ENCODE measurements around the gene METTL26.

METTL26 gene

GRCh38 chr16:658679-659571 is 22.8 kb upstream of the METTL26 start:
- DNase-seq = no peak

GRCh38 chr16:657487-657886 is 21.4 kb upstream of the METTL26 start:
- DNase-seq = no peak

GRCh38 chr16:654034-654433 is 17.9 kb upstream of the METTL26 start:
- no peak for DNase-seq

- DNase-seq = no peak
Observed at GRCh38 chr16:652454-653305, 16.6 kb upstream of the METTL26 start.

GRCh38 chr16:651844-652243 is 15.7 kb upstream of the METTL26 start:
- DNase-seq = no peak

- no peak for DNase-seq
Observed at GRCh38 chr16:649631-650030, 13.5 kb upstream of the METTL26 start.

GRCh38 chr16:648781-649589 is 12.9 kb upstream of the METTL26 start, which contains the start of gene WDR90:
TSS of gene WDR90 (plus strand) at chr16:649365. CDS start at chr16:649417, 52 bp downstream.
- peak; percentile 79 for DNase-seq

GRCh38 chr16:648071-648780 is 12.1 kb upstream of the METTL26 start:
- no peak for DNase-seq

- DNase-seq = no peak
Observed at GRCh38 chr16:647173-647902, 11.2 kb upstream of the METTL26 start.

GRCh38 chr16:646679-647172 is 10.6 kb upstream of the METTL26 start:
- DNase-seq = no peak

GRCh38 chr16:645852-646678 is 10.0 kb upstream of the METTL26 start:
- DNase-seq = no peak

- DNase-seq = no peak
Observed at GRCh38 chr16:644556-644955, 8.5 kb upstream of the METTL26 start.

GRCh38 chr16:643050-643368 is 6.9 kb upstream of the METTL26 start:
- no peak for DNase-seq

GRCh38 chr16:642189-643049 is 6.3 kb upstream of the METTL26 start:
- no peak for DNase-seq

- DNase-seq = peak; percentile 55
Observed at GRCh38 chr16:641326-642188, 5.5 kb upstream of the METTL26 start, which contains the start of gene MCRIP2. TSS of gene MCRIP2 (plus strand) at chr16:641828. CDS start at chr16:641992, 164 bp downstream.

GRCh38 chr16:640614-641013 is 4.5 kb upstream of the METTL26 start:
- DNase-seq = no peak

- DNase-seq = no peak
Observed at GRCh38 chr16:638836-639235, 2.7 kb upstream of the METTL26 start.

- no peak for DNase-seq
Observed at GRCh38 chr16:638034-638543, 2.0 kb upstream of the METTL26 start.

All from NCI-H510A (cell line).